NCI-H526 treated with DMSO at 0.1 percent for 48 hours (cell line): ENCODE results near the gene CCDC138.

ENCODE experiments used
- DNase-seq: peaks from one replicate; lab custom pipeline; 2025; lab: John Stamatoyannopoulos, UW

CCDC138 gene

GRCh38 chr2:108825736-108826135, 39.2 kb downstream of the CCDC138 start:
- DNase-seq: no peak

- DNase-seq: no peak
These were observed 43.2 kb downstream of the CCDC138 start for GRCh38 chr2:108829578-108830310.

DNA sequence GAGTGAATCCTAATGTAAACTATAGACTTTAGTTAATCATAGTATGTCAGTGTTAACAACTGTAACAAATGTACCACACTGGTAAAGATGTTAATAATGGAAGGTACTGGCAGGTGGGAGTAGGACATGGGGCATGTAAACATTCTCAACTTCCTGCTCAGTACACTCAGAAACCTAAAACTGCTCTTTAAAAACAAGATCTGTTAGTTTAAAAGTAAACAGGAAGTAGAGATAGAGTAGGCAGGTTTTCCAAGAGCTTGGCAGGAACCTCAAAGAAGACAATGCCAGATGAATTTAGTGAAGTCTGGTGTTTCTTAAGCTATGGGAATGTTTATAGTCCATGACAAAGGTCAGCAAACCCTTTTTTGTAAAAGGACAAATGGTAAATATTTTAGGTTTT, 46.6 kb downstream of the CCDC138 start:
- no peak for DNase-seq

DNA sequence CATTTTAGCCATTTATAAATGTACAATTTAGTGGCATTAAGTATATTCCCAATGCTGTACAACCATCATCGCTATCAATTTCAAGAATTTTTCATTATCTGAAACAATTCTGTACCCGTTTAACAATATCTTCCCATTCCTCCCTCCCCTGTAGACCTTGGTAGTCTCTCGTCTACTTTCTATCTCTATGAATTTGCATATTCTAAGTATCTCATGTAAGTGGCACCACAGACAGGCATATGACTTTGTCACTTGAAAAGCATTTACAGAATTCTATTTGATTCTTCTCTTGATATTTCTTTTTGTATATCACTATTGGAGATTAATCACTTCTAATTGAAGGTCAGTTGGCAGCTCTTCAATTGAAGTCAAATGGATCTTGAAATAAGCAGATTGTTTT, 48.0 kb downstream of the CCDC138 start:
- no peak for DNase-seq

GRCh38 chr2:108835040-108835439, 48.5 kb downstream of the CCDC138 start:
- DNase-seq: no peak

- DNase-seq: no peak
These were observed 50.6 kb downstream of the CCDC138 start for GRCh38 chr2:108837198-108837597.

GRCh38 chr2:108841506-108841905, 54.9 kb downstream of the CCDC138 start:
- no peak for DNase-seq

DNA sequence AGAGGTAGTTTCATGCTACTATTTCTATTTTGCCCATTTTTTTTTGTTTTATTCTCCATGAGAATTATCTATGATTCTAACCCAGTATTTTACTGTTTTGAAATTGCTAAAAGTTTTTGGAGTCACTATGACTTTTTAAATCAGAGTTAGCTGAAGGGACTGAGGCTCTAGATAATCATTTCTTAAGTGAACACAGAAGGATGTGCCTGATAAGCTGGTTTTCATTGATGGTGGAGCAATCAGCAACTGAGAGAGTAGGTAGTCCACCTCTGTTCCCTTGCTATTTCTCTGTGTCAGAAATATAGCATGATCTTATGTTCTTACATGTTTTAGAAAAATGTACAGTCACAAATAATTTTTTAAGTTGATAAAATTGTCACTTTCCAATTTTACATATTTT, 59.4 kb downstream of the CCDC138 start:
- DNase-seq: no peak

GRCh38 chr2:108847000-108847399, 60.4 kb downstream of the CCDC138 start:
- DNase-seq: no peak

GRCh38 chr2:108852375-108852774, 65.8 kb downstream of the CCDC138 start:
- DNase-seq: no peak

DNA sequence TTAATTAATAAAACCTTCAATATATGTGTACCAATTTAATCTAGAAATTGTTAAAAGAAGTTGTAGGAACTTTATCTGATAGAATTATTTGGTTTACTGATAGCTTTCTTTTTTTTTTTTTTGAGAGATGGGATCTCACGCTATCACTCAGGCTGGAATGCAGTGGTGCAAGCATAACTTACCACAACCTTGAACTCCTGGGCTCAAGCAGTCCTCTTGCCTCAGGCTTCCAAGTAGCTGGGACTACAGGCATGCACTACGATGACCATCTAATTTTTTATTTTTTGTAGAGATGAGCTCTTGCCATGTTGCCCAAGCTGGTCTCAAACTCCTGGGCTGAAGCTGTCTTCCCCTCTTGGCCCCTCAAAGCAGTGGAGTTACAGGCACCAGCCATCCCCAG, 66.8 kb downstream of the CCDC138 start:
- no peak for DNase-seq

DNA sequence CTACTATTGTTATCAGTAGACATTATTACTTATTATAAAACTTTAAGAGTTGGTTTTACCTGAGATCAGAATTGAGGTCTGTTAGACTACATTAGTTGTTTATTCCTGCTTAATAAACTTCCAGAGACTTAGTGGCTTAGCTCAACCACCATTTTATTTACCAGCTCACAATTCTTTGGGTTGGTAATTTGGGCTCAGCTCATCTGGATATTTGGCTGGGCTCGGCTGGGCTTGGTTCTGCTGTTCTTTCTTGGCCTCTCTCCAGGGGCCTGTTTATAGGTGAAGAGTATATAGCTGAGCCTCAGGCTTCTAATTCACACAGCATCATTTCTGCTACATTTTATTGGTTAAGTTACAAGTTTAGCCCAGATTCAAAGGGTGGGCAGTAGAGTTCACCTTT, 67.9 kb downstream of the CCDC138 start:
- DNase-seq: no peak

DNA sequence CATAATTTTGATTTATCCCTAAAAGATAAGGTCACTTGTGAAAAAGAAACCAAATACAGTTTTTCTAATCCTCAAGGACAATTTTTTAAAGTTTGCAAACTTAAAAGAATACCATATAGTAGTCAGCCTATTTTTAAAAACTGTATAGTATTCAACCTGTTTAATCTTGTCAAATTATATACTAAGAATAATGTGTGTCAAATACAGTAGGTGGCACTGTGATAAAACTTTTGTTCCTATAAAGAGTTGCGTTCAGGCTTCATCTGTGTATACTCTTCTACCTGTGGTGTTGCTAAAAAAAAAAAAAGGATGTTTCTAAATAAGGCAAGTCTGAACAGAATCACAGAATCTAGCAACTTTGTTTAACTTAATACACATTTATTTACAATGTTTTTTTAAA, 68.6 kb downstream of the CCDC138 start:
- no peak for DNase-seq

GRCh38 chr2:108858894-108859293, 72.3 kb downstream of the CCDC138 start:
- DNase-seq: no peak

- DNase-seq: no peak
These were observed 79.5 kb downstream of the CCDC138 start for GRCh38 chr2:108866041-108866440.

- DNase-seq: no peak
These were observed 82.3 kb downstream of the CCDC138 start for GRCh38 chr2:108868911-108869310.

DNA sequence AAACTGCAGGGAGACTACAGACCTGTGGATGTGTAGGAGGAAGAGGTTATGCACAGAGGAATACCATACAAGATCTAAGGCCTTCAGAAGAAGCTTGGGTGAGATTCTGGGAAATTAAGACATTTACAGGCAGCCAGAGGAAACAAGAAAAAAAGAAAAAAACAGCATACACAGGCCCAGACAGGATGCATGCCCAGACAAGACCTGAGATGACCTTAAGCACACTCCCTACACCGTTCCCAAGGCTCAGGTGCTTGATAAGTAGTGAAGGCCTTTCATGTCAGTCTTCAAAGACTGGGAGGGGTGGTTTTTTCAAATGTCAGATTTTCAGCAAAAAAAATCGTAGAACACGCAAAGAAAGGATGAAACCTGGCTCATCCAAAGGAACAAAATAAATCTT, 83.0 kb downstream of the CCDC138 start:
- DNase-seq: no peak

DNA sequence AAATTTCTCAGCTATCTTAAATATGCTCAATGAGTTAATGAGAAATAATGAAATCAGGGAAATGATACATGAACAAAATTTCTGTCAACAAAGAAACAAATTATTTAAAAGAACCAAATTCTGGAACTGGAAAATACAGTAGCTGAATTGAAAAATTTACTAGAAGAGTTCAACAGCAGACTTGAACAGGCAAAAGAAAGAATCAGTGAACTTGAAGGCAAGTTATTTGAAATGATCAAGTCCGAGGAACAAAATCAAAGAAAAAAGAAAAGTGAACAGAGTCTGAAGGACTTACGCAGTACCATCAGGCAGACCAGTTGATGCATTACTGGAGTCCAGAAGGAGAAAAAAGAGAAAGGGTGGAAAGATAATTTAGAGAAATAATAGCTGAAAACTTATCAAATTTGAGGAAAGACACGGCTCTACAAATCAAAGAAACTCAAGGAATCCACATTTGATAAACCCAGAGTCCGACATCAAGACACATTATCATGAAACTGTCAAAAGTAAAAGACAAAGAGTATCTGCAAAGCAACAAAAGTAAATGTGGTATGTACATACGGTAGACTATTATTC, 83.6 kb downstream of the CCDC138 start:
- DNase-seq: no peak

- no peak for DNase-seq
These were observed 90.9 kb downstream of the CCDC138 start for GRCh38 chr2:108877506-108877905.

GRCh38 chr2:108878276-108878675, 91.7 kb downstream of the CCDC138 start:
- no peak for DNase-seq

DNA sequence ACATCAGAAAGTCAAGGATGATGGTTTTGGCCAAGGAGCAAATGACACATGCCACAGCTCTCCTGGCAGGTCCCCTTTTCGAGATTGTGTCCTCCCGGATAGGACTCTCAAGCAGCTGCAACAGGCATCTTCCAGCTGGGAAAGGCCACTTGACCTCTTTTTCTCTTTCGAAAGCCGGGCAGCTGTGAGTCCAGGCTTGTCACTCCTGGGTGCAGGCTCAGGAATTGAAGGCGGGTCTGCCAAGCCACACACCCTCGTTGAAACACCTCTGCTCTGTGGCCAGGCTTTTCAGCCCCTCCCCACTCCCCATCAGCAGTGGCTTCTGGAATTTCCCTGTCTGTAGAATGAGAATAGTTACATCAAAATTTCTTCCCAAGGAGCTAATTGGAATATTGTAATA, 98.0 kb downstream of the CCDC138 start:
- DNase-seq: no peak

- no peak for DNase-seq
These were observed 103.3 kb downstream of the CCDC138 start for GRCh38 chr2:108889907-108890306.

DNA sequence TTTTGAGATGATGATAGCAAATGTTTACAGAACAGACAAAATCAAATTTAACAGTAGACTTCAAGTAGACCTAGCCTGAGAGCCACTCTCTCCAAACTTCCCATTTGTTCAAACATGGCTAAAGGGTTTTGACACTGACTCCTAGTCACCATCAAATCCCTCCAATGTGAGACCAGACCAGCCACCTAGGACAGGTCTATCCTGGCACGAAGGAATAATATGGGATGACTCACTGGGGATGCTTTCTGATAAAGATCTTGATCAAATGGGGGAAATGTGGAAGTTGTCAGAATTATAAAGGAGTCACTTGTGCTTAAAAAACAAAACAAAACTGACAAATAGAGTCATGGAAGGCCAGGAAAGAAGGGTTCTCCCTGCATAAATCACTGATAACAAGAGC, 106.7 kb downstream of the CCDC138 start:
- no peak for DNase-seq

- no peak for DNase-seq
These were observed 108.2 kb downstream of the CCDC138 start for GRCh38 chr2:108894766-108895165.
